ENCODE results near the gene RPL14.

DNA sequence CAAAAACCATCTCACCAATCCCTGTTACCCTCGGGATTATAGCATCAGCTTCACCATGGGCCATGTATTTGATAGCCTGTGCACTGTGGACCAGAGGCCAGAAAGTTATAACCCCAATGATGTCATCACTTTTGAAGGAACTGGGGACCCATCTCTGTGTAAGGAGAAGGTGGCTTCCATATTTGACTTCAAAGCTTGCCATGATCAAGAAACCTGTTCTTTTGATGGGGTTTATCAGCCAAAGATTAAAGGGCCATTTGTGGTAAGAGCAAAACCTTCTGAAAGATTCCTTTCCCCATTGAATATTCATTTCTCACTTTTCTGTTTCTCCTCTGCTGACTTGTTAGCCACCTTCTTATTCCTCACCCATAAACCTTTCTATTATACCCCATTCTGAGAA, 34.3 kb upstream of the RPL14 start:
- TF ChIP-seq, protein P1, sequence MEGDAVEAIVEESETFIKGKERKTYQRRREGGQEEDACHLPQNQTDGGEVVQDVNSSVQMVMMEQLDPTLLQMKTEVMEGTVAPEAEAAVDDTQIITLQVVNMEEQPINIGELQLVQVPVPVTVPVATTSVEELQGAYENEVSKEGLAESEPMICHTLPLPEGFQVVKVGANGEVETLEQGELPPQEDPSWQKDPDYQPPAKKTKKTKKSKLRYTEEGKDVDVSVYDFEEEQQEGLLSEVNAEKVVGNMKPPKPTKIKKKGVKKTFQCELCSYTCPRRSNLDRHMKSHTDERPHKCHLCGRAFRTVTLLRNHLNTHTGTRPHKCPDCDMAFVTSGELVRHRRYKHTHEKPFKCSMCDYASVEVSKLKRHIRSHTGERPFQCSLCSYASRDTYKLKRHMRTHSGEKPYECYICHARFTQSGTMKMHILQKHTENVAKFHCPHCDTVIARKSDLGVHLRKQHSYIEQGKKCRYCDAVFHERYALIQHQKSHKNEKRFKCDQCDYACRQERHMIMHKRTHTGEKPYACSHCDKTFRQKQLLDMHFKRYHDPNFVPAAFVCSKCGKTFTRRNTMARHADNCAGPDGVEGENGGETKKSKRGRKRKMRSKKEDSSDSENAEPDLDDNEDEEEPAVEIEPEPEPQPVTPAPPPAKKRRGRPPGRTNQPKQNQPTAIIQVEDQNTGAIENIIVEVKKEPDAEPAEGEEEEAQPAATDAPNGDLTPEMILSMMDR (IDR thresholded peaks at IDR 0.05; ENCODE audit: low read length) = no peak
- no peak for TF ChIP-seq EZH2 (IDR thresholded peaks at IDR 0.05; ENCODE audit: borderline replicate concordance, low read length)

Measured in OCI-LY1 (cell line).